Measurements from ENCODE around the gene TNNT3. TPM values are rescaled to one million over a fixed set of nuclear protein-coding genes. Genes with fewer than 3 reads are reported as not detected.
A peak's percentile ranks its signal among the peaks of the same experiment; 100 is the strongest.

TNNT3 gene
- total RNA-seq, 1 donor from 2014 or later, result 1.3 TPM

DNA sequence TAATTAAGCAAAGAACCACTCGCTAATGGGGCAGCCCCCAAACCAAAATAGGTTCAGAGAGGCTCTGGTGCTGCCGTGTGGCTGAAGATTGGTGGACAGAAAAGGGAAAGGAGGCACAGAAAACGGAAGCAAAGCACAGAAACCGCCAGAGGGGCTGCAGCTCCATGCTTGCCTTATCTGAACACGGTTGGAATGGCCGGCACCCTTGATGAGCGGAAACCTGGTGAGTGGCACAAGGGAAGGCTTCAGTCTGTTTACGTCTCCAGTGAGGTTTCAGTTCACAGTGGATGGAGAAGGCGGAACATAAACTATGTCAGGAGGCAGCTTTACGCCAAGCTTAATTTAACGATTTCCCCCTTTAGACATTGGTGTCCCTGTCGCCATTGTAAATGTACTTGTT lies 22.6 kb upstream of the TNNT3 start:
- Mint-ChIP-seq H3K9me3 (ENCODE audit: low read depth) (no peaks in the 10 kb centered on the region), H3K4me1 (ENCODE audit: low read depth) (no peaks in the 10 kb centered on the region), H3K4me3 (ENCODE audit: unreplicated experiment) (no peak overlapping the region), H3K27me3 (ENCODE audit: low read depth) (peaks cover 16% of the 10 kb centered on the region), H3K27ac (ENCODE audit: unreplicated experiment) (no peak overlapping the region), H3K36me3 (ENCODE audit: low read depth) (no peaks in the 10 kb centered on the region)
- DNase-seq (ENCODE audit: low spot score), result peak; percentile 17
- no peak for TF ChIP-seq CTCF (IDR thresholded peaks at IDR 0.05)

- peak; percentile 18 for DNase-seq (ENCODE audit: low spot score)
- H3K27ac Mint-ChIP-seq (ENCODE audit: unreplicated experiment), result no peak overlapping the region
- no peak for TF ChIP-seq CTCF (IDR thresholded peaks at IDR 0.05)
- H3K27me3 Mint-ChIP-seq (ENCODE audit: low read depth), result peaks cover 16% of the 10 kb centered on the region
- H3K4me3 Mint-ChIP-seq (ENCODE audit: unreplicated experiment), result no peak overlapping the region
- H3K4me1 Mint-ChIP-seq (ENCODE audit: low read depth), result no peaks in the 10 kb centered on the region
- no peaks in the 10 kb centered on the region for H3K9me3 Mint-ChIP-seq (ENCODE audit: low read depth)
- no peaks in the 10 kb centered on the region for H3K36me3 Mint-ChIP-seq (ENCODE audit: low read depth)
Observed at GRCh38 chr11:1899090-1899489, 20.4 kb upstream of the TNNT3 start.

GRCh38 chr11:1899686-1900085 lies 19.8 kb upstream of the TNNT3 start:
- peaks cover 16% of the 10 kb centered on the region for H3K27me3 Mint-ChIP-seq (ENCODE audit: low read depth)
- TF ChIP-seq CTCF (IDR thresholded peaks at IDR 0.05), result no peak
- H3K27ac Mint-ChIP-seq (ENCODE audit: unreplicated experiment), result no peak overlapping the region
- H3K36me3 Mint-ChIP-seq (ENCODE audit: low read depth), result no peaks in the 10 kb centered on the region
- no peak for DNase-seq (ENCODE audit: low spot score)
- H3K4me3 Mint-ChIP-seq (ENCODE audit: unreplicated experiment), result no peak overlapping the region
- H3K4me1 Mint-ChIP-seq (ENCODE audit: low read depth), result no peaks in the 10 kb centered on the region
- H3K9me3 Mint-ChIP-seq (ENCODE audit: low read depth), result no peaks in the 10 kb centered on the region

DNA sequence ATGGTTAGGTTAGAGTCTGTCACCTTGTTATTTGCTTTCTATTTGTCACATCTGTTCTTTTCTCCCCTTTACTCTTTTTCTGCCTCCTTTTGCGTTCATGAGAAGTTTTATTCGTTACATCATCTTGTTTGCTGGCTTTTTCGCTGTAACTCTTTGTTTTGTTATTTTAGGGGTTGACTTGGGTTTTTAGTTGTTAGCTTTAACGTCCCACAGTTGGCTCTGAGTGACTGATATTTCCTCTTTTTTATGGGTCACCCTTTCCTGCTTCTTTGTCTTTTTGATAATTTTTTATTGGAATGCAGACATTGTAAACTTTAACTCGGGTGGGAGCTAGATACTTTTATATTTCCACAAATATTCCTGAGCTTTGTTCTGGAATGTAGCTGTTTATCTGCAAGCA lies 13.3 kb upstream of the TNNT3 start:
- no peak for DNase-seq (ENCODE audit: low spot score)
- no peaks in the 10 kb centered on the region for H3K9me3 Mint-ChIP-seq (ENCODE audit: low read depth)
- no peak overlapping the region for H3K4me3 Mint-ChIP-seq (ENCODE audit: unreplicated experiment)
- no peak for TF ChIP-seq CTCF (IDR thresholded peaks at IDR 0.05)
- no peak overlapping the region for H3K27ac Mint-ChIP-seq (ENCODE audit: unreplicated experiment)
- no peaks in the 10 kb centered on the region for H3K36me3 Mint-ChIP-seq (ENCODE audit: low read depth)
- H3K4me1 Mint-ChIP-seq (ENCODE audit: low read depth), result peaks cover 13% of the 10 kb centered on the region
- peaks cover 6% of the 10 kb centered on the region for H3K27me3 Mint-ChIP-seq (ENCODE audit: low read depth)

DNA sequence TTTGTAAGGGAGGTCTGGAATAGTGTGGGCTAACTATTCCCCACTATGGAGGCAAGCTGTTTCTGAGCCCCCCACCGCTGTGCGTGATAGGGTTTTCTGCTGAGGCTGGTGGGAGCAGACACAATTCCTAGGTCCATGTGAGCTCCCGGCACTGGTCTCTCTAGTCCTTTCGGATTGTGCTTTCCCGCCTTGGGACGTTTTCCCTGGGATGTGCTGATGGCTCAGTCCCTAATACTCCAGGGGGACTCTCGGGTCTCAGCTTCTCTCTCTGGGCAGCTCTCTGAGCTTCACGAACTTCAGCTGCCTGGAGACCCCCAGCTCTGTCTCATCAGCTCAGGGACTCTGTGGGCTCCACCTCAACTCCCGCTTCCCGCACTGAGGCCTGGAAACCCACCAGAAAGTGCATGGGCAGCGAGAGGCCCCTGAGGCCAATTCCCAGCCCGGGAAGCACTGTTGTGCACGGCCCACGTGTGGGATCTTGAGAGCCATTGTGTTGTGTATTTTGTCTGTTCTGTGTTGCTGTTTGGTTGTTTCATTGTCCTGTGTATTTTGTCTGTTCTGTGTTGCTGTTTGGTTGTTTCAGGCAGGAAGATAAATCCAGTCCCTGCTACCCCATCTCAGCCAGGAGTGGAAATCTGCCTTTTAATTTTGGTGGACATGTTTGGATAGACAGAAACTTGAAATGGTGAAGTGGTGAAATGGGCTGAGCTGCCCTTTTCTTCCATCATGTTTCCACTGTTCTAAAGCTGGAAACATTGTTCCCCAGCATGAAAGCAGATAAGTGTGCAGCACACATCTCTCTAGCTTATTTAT lies 12.7 kb upstream of the TNNT3 start:
- Mint-ChIP-seq H3K4me1 (ENCODE audit: low read depth) (peaks cover 13% of the 10 kb centered on the region), H3K27me3 (ENCODE audit: low read depth) (peaks cover 6% of the 10 kb centered on the region), H3K4me3 (ENCODE audit: unreplicated experiment) (no peak overlapping the region), H3K36me3 (ENCODE audit: low read depth) (no peaks in the 10 kb centered on the region), H3K9me3 (ENCODE audit: low read depth) (no peaks in the 10 kb centered on the region), H3K27ac (ENCODE audit: unreplicated experiment) (no peak overlapping the region)
- TF ChIP-seq CTCF (IDR thresholded peaks at IDR 0.05), result no peak
- DNase-seq (ENCODE audit: low spot score), result peak; percentile 63
